Ovary (tissue), 9 donors: ENCODE data around the gene LDLRAD4. TPM values are rescaled to one million over a fixed set of nuclear protein-coding genes. Genes with fewer than 3 reads are reported as not detected.

Experiments
- DNase-seq, 5 donors: peaks; one replicate each; pipeline ENCODE4 v3.0.0-alpha.2; 2019 to 2020
- H3K27ac ChIP-seq, 2 donors: fragments of 200-600 bp; one replicate each; pipeline versions ENCODE4 v1.5.1 to v1.8.0; 2019 to 2022
- H3K27me3 ChIP-seq: fragments of 200-600 bp; one replicate; pipeline ENCODE4 v1.8.0; 2022
- H3K36me3 ChIP-seq: fragments of 200-600 bp; sonication (generic); one replicate; pipeline ENCODE4 v1.5.1; 2019
- H3K4me1 ChIP-seq: one replicate; pipeline ENCODE4 v1.8.1; 2013; ENCODE audit warnings: mild to moderate bottlenecking, moderate library complexity; ENCODE audit not compliant: insufficient read depth
- H3K4me3 ChIP-seq: fragments of 200-600 bp; sonication (generic); one replicate; pipeline ENCODE4 v1.5.1; 2017
- H3K9me3 ChIP-seq, 2 donors: fragments of 200-600 bp in 1 of 2; sonication (generic) in 1 of 2; one replicate each; pipeline versions ENCODE4 v1.5.1 to v1.8.1; 2013 to 2019; ENCODE audit warnings: mild to moderate bottlenecking in 1 of 2, moderate library complexity in 1 of 2
- CTCF ChIP-seq, 3 donors: fragments of 450-650 bp in 2 of 3; fragments of 200-600 bp in 1 of 3; IDR thresholded peaks; one replicate each; pipeline versions ENCODE4 v1.5.1 to v1.8.0; 2016 to 2022; ENCODE audit warnings: antibody characterized with exemption in 3 of 3, mild to moderate bottlenecking in 1 of 3
- EP300 ChIP-seq: sonication (generic); formaldehyde crosslinking; IDR thresholded peaks from one replicate; pipeline ENCODE4 v1.6.1; 2017; ENCODE audit warnings: antibody characterized with exemption
- POLR2A ChIP-seq: fragments of 450-650 bp; IDR thresholded peaks from one replicate; pipeline ENCODE4 v1.6.1; 2017; ENCODE audit warnings: antibody characterized with exemption, mild to moderate bottlenecking, moderate library complexity
- WGBS, 3 donors: extraction: QIAGEN DNeasy Blood & Tissue Kit in 1 of 3; methylation state at CpG; one replicate each; pipeline versions ENCODE4 v1.1.5 to v1.1.7; 2013 to 2017; 5-methylcytosine and 5-hydroxymethylcytosine counted together
- intact Hi-C, 4 donors: fragments of 100-400 bp; cut with DNase I; formaldehyde crosslinking; loops; one replicate each; pipeline versions ENCODE4 v1.11.0 to v1.15.1; 2022 to 2023
- polyA plus RNA-seq, 2 donors: library from polyadenylated mRNA; stranded (reverse); fragments of 200-250 nt in 1 of 2; fragments of 350-450 nt in 1 of 2; fragmentation: Illumina TruSeq in 1 of 2; extraction: RNeasy Lipid Tissue Mini Kit (QIAGEN cat#74804) in 1 of 2; gene quantifications; one replicate each; pipeline ENCODE4 v1.2.3, GENCODE V29; 2013 to 2014
- total RNA-seq, 7 donors: library from RNA; depleted of rRNA in 2 of 7; stranded (reverse); fragments of >200 nt in 2 of 7; fragmentation: NEBNext Ultra II Directional in 3 of 7; extraction: Animal tissue kit (Norgen Biotek cat#: 25700) in 3 of 7; gene quantifications; one replicate each; pipeline versions ENCODE4 v1.1.0 to v1.2.4, GENCODE V29; 2016 to 2023
- donor health status: DM: no; HTN: no; CAD: no; lungs with moderate emphysema.
- donor health status: DM: no; HTN: no; CAD: no.
- donor health status: Bipolar disorder and iron deficiency.
- donor health status: DM: yes; HTN: yes; CAD: no.
- donor health status: DM: no; HTN: no; CAD: no.
- donor health status: DM: yes; HTN: yes; CAD: no.

Gene LDLRAD4
- total and polyA plus RNA-seq, 9 donors, result 2.3 to 31.6 (median 8.3) TPM

- intact Hi-C loops, result no loop called here
- H3K27ac ChIP-seq, result no peak overlapping the region
- no peak for TF ChIP-seq EP300
- TF ChIP-seq POLR2A, result no peak
- TF ChIP-seq CTCF (IDR thresholded peaks at IDR 0.05), result no peak
- no peak for DNase-seq
- H3K4me1 ChIP-seq, result no peaks in the 10 kb centered on the region
- no peaks in the 10 kb centered on the region for H3K27me3 ChIP-seq
- H3K4me3 ChIP-seq, result no peak overlapping the region
- 86 to 97% (median 93%) methylated on average over 10 of the region's 10 CpGs for WGBS, 3 donors
- no peaks in the 10 kb centered on the region for H3K36me3 ChIP-seq
- no peaks in the 10 kb centered on the region for H3K9me3 ChIP-seq
Observed at GRCh38 chr18:13298262-13298661, 79.7 kb downstream of the LDLRAD4 start.

GRCh38 chr18:13300029-13300428, 81.5 kb downstream of the LDLRAD4 start:
- 55 to 63% (median 58%) methylated on average over 6 of the region's 6 CpGs for WGBS, 3 donors
- no peaks in the 10 kb centered on the region for H3K4me1 ChIP-seq
- no peaks in the 10 kb centered on the region for H3K9me3 ChIP-seq
- H3K27ac ChIP-seq, result no peak overlapping the region
- TF ChIP-seq POLR2A (no peak), CTCF (IDR thresholded peaks at IDR 0.05) (no peak), EP300 (no peak)
- no peak overlapping the region for H3K4me3 ChIP-seq
- H3K27me3 ChIP-seq, result no peaks in the 10 kb centered on the region
- no peak for DNase-seq
- intact Hi-C loops, result no loop called here
- H3K36me3 ChIP-seq, result no peaks in the 10 kb centered on the region

GRCh38 chr18:13300796-13301195, 82.2 kb downstream of the LDLRAD4 start:
- no peaks in the 10 kb centered on the region for H3K27me3 ChIP-seq
- no peaks in the 10 kb centered on the region for H3K4me1 ChIP-seq
- no peak overlapping the region for H3K4me3 ChIP-seq
- no peak for DNase-seq
- intact Hi-C loops, result no loop called here
- TF ChIP-seq CTCF (IDR thresholded peaks at IDR 0.05), result no peak
- no peak for TF ChIP-seq POLR2A
- no peak for TF ChIP-seq EP300
- no peaks in the 10 kb centered on the region for H3K36me3 ChIP-seq
- no peaks in the 10 kb centered on the region for H3K9me3 ChIP-seq
- no peak overlapping the region for H3K27ac ChIP-seq
- 90 to 92% (median 91%) methylated on average over 17 of the region's 17 CpGs for WGBS, 3 donors

GRCh38 chr18:13302040-13302439, 83.5 kb downstream of the LDLRAD4 start:
- H3K27ac ChIP-seq, result no peak overlapping the region
- no peak for TF ChIP-seq CTCF (IDR thresholded peaks at IDR 0.05)
- TF ChIP-seq POLR2A, result no peak
- TF ChIP-seq EP300, result no peak
- no peak for DNase-seq
- no peaks in the 10 kb centered on the region for H3K36me3 ChIP-seq
- 11 to 26% (median 14%) methylated on average over 6 of the region's 6 CpGs for WGBS, 3 donors
- intact Hi-C loops, result no loop called here
- no peaks in the 10 kb centered on the region for H3K27me3 ChIP-seq
- H3K4me1 ChIP-seq, result no peaks in the 10 kb centered on the region
- H3K4me3 ChIP-seq, result no peak overlapping the region
- H3K9me3 ChIP-seq, result no peaks in the 10 kb centered on the region
